A673 (cell line): ENCODE results near the gene OR2L8. TPM values are rescaled to one million over a fixed set of nuclear protein-coding genes. Genes with fewer than 3 reads are reported as not detected.

Experiments used
- BruUV-seq: library from RNA; stranded (reverse); fragments of 400-500 nt; replicated peaks from 2 replicates; lab custom pipeline; 2021; lab: Mats Ljungman, UMichigan
- CTCF ChIA-PET: fragments of 300-600 bp; sonication (Branson Sonifier 250); formaldehyde crosslinking; loops from one replicate; lab custom pipeline; 2022; ENCODE audit warnings: antibody characterized with exemption; lab: Charles Lee
- POLR2A ChIA-PET: fragments of 300-600 bp; sonication (Branson Sonifier 250); formaldehyde crosslinking; loops from one replicate; lab custom pipeline; 2022; ENCODE audit warnings: antibody characterized with exemption; ENCODE audit not compliant: low non-redundant PET; lab: Charles Lee
- DNase-seq: peaks from one replicate; pipeline ENCODE4 v3.0.0-alpha.2; 2015; ENCODE audit warnings: low spot score
- H3K27ac ChIP-seq: fragments of 200-600 bp; sonication (generic); 2 replicates; pipeline ENCODE4 v1.5.1; 2016; ENCODE audit warnings: mixed run types, low read depth, mild to moderate bottlenecking, mixed read lengths, antibody characterized with exemption, low read length; ENCODE audit not compliant: poor library complexity, severe bottlenecking
- H3K27me3 ChIP-seq: fragments of 200-600 bp; sonication (generic); replicated peaks from 2 replicates; pipeline ENCODE4 v1.6.1; 2017; ENCODE audit warnings: mixed run types, low read depth, mild to moderate bottlenecking, mixed read lengths, antibody characterized with exemption, low read length; ENCODE audit not compliant: insufficient read depth, poor library complexity
- H3K36me3 ChIP-seq: fragments of 200-600 bp; sonication (generic); 2 replicates; pipeline ENCODE4 v1.6.1; 2016; ENCODE audit warnings: mixed run types, mild to moderate bottlenecking, mixed read lengths, antibody characterized with exemption, low read length; ENCODE audit not compliant: insufficient read depth, poor library complexity, severe bottlenecking
- H3K4me1 ChIP-seq: fragments of 200-600 bp; sonication (generic); 2 replicates; pipeline ENCODE4 v1.6.1; 2017; ENCODE audit warnings: mixed run types, mild to moderate bottlenecking, mixed read lengths, antibody characterized with exemption, low read length; ENCODE audit not compliant: insufficient read depth, poor library complexity, severe bottlenecking
- H3K4me3 ChIP-seq: fragments of 200-600 bp; sonication (generic); 2 replicates; pipeline ENCODE4 v1.5.1; 2016; ENCODE audit warnings: low read depth, mixed run types, mild to moderate bottlenecking, mixed read lengths, low read length; ENCODE audit not compliant: poor library complexity, severe bottlenecking
- H3K9me3 ChIP-seq: fragments of 200-600 bp; sonication (generic); 2 replicates; pipeline ENCODE4 v1.6.1; 2016; ENCODE audit warnings: mixed run types, low read depth, mild to moderate bottlenecking, mixed read lengths, antibody characterized with exemption, low read length; ENCODE audit not compliant: poor library complexity, severe bottlenecking
- CTCF ChIP-seq: fragments of 300-800, 200-600 bp; sonication (generic); conservative IDR thresholded peaks from 2 replicates; pipeline ENCODE4 v1.5.1; 2017; ENCODE audit warnings: low read depth, mild to moderate bottlenecking, antibody characterized with exemption, low read length, moderate library complexity, mixed read lengths
- EZH2 ChIP-seq: fragments of 200-600 bp; sonication (generic); IDR thresholded peaks from 2 replicates; pipeline ENCODE4 v1.6.1; 2017; ENCODE audit warnings: borderline replicate concordance, low read depth, mild to moderate bottlenecking, mixed read lengths, antibody characterized with exemption, low read length; ENCODE audit not compliant: poor library complexity, severe bottlenecking
- intact Hi-C: fragments of 100-400 bp; cut with micrococcal nuclease; formaldehyde crosslinking; loops from one replicate; pipeline ENCODE4 v1.10.0; 2022; ENCODE audit not compliant: unreplicated experiment
- total RNA-seq: library from RNA; stranded (reverse); gene quantifications from 2 replicates; pipeline ENCODE4 v1.2.3, GENCODE V29; 2021

Gene OR2L8
- total RNA-seq, 1 experiment from 2014 or later = not detected

GRCh38 chr1:247905910-247906503 is 42.7 kb upstream of the OR2L8 start:
- POLR2A ChIA-PET = no interaction called here
- intact Hi-C loops = no loop called here
- no peaks in the 10 kb centered on the region for H3K4me1 ChIP-seq
- H3K36me3 ChIP-seq = no peaks in the 10 kb centered on the region
- BruUV-seq = no TSS peak
- no peaks in the 10 kb centered on the region for H3K27me3 ChIP-seq
- CTCF ChIA-PET = no interaction called here
- DNase-seq = no peak
- TF ChIP-seq CTCF (no peak), EZH2 (no peak)
- H3K4me3 ChIP-seq = no peak overlapping the region
- no peak overlapping the region for H3K27ac ChIP-seq
- H3K9me3 ChIP-seq = peaks cover 8% of the 10 kb centered on the region

GRCh38 chr1:247906504-247907047 is 42.1 kb upstream of the OR2L8 start:
- no peak overlapping the region for H3K27ac ChIP-seq
- CTCF ChIA-PET = interaction anchor here (0.6 kb wide), 1 partner anchor 586 kb away, joined by 7 read pairs; no protein-coding TSS in a partner anchor

GRCh38 chr1:247908766-247909165 is 39.9 kb upstream of the OR2L8 start:
- H3K9me3 ChIP-seq = peaks cover 12% of the 10 kb centered on the region
- H3K4me1 ChIP-seq = no peaks in the 10 kb centered on the region
- no peak overlapping the region for H3K27ac ChIP-seq
- H3K36me3 ChIP-seq = no peaks in the 10 kb centered on the region
- TF ChIP-seq EZH2 (no peak), CTCF (no peak)
- POLR2A ChIA-PET = no interaction called here
- no peak for DNase-seq
- H3K27me3 ChIP-seq = no peaks in the 10 kb centered on the region
- no TSS peak for BruUV-seq
- H3K4me3 ChIP-seq = no peak overlapping the region
- CTCF ChIA-PET = no interaction called here
- intact Hi-C loops = no loop called here

More at GRCh38 chr1:247906504-247907047, 42.1 kb upstream of the OR2L8 start:
- POLR2A ChIA-PET = no interaction called here
- Histone ChIP-seq H3K9me3 (peaks cover 8% of the 10 kb centered on the region), H3K4me3 (no peak overlapping the region), H3K27me3 (no peaks in the 10 kb centered on the region), H3K4me1 (no peaks in the 10 kb centered on the region), H3K36me3 (no peaks in the 10 kb centered on the region)
- intact Hi-C loops = no loop called here
- no TSS peak for BruUV-seq
- TF ChIP-seq EZH2 (no peak), CTCF (no peak)
- DNase-seq = peak; percentile 3
